CD14-positive monocyte (primary cell): ENCODE measurements around the gene RETREG3. TPM values are rescaled to one million over a fixed set of nuclear protein-coding genes. Genes with fewer than 3 reads are reported as not detected.
A peak's percentile ranks its signal among the peaks of the same experiment; 100 is the strongest.

Experiments
- DNase-seq, 3 donors: peaks; one replicate each; pipeline ENCODE4 v3.0.0-alpha.2; 2011 to 2022
- H2AFZ ChIP-seq: 2 replicates; pipeline ENCODE4 v1.6.0; 2012; ENCODE audit warnings: mild to moderate bottlenecking, low read depth, low read length, inconsistent platforms; ENCODE audit not compliant: insufficient read depth, poor library complexity, severe bottlenecking
- H3K27ac ChIP-seq, 2 donors: 1 replicate in 1 of 2; 2 replicates in 1 of 2; pipeline ENCODE4 v1.5.1; 2012 to 2013; ENCODE audit warnings: low read length in 2 of 2, control low read depth in 1 of 2, inconsistent platforms in 1 of 2, low read depth in 1 of 2, mild to moderate bottlenecking in 1 of 2
- H3K27me3 ChIP-seq, 2 donors: one replicate each; pipeline versions ENCODE4 v1.6.0 to v1.6.1; 2011 to 2013; ENCODE audit warnings: low read length in 2 of 2; ENCODE audit not compliant: control insufficient read depth in 2 of 2, insufficient read depth in 2 of 2
- H3K36me3 ChIP-seq, 2 donors: replicated peaks in 1 of 2; 1 replicate in 1 of 2; 2 replicates in 1 of 2; pipeline versions ENCODE4 v1.5.1 to v1.6.1; 2012 to 2013; ENCODE audit warnings: low read length in 2 of 2, control low read depth in 1 of 2, inconsistent platforms in 1 of 2, mild to moderate bottlenecking in 1 of 2; ENCODE audit not compliant: insufficient read depth in 2 of 2, control insufficient read depth in 1 of 2
- H3K4me1 ChIP-seq, 2 donors: 1 replicate in 1 of 2; 2 replicates in 1 of 2; pipeline versions ENCODE4 v1.5.1 to v1.6.1; 2012 to 2013; ENCODE audit warnings: low read length in 2 of 2, control low read depth in 1 of 2, inconsistent platforms in 1 of 2, mild to moderate bottlenecking in 1 of 2, moderate library complexity in 1 of 2; ENCODE audit not compliant: insufficient read depth in 2 of 2, control insufficient read depth in 1 of 2
- H3K4me2 ChIP-seq: replicated peaks from 2 replicates; pipeline ENCODE3; 2012; ENCODE audit warnings: low read length, moderate library complexity, mild to moderate bottlenecking; ENCODE audit not compliant: poor library complexity, severe bottlenecking; ENCODE audit errors: extremely low read depth
- H3K4me3 ChIP-seq, 3 experiments: fragments of 200-600 bp in 1 of 3; sonication (generic) in 1 of 3; replicated peaks in 1 of 3; 1 replicate in 2 of 3; 2 replicates in 1 of 3; pipeline ENCODE4 v1.5.1; 2011 to 2013; ENCODE audit warnings: low read length in 3 of 3, mild to moderate bottlenecking in 3 of 3, control low read depth in 2 of 3, low read depth in 2 of 3, inconsistent platforms in 1 of 3, moderate library complexity in 1 of 3
- H3K79me2 ChIP-seq: 2 replicates; pipeline ENCODE4 v1.6.0; 2012; ENCODE audit warnings: mild to moderate bottlenecking, control low read depth, inconsistent platforms, low read length, moderate library complexity; ENCODE audit not compliant: insufficient read depth
- H3K9ac ChIP-seq: 2 replicates; pipeline ENCODE4 v1.6.0; 2017; ENCODE audit warnings: low read length, mild to moderate bottlenecking; ENCODE audit not compliant: insufficient read depth, poor library complexity, severe bottlenecking
- H3K9me3 ChIP-seq, 2 donors: replicated peaks in 1 of 2; 1 replicate in 1 of 2; 2 replicates in 1 of 2; pipeline versions ENCODE4 v1.5.1 to v1.6.1; 2012 to 2013; ENCODE audit warnings: low read length in 2 of 2, control low read depth in 1 of 2; ENCODE audit not compliant: control insufficient read depth in 1 of 2, insufficient read depth in 1 of 2
- H4K20me1 ChIP-seq: 2 replicates; pipeline ENCODE4 v1.6.0; 2012; ENCODE audit warnings: mild to moderate bottlenecking, low read length, control low read depth, moderate library complexity; ENCODE audit not compliant: insufficient read depth
- H3K27ac Mint-ChIP-seq, 7 donors: one replicate each; pipeline ENCODE4 v1.8.0; 2020; ENCODE audit warnings: mild to moderate bottlenecking in 7 of 7, mixed read lengths in 7 of 7, moderate library complexity in 6 of 7, inconsistent platforms in 2 of 7
- H3K27me3 Mint-ChIP-seq, 3 donors: one replicate each; pipeline ENCODE4 v1.8.0; 2021 to 2022; ENCODE audit warnings: low read depth in 3 of 3, mild to moderate bottlenecking in 3 of 3, mixed read lengths in 3 of 3, moderate library complexity in 3 of 3, inconsistent platforms in 1 of 3
- H3K36me3 Mint-ChIP-seq, 2 donors: one replicate each; pipeline ENCODE4 v1.8.0; 2020; ENCODE audit warnings: mixed read lengths in 2 of 2, inconsistent platforms in 1 of 2, mild to moderate bottlenecking in 1 of 2
- H3K4me1 Mint-ChIP-seq: one replicate; pipeline ENCODE4 v1.8.0; 2020; ENCODE audit warnings: mild to moderate bottlenecking, mixed read lengths
- H3K4me3 Mint-ChIP-seq, 2 donors: one replicate each; pipeline ENCODE4 v1.8.0; 2020; ENCODE audit warnings: mild to moderate bottlenecking in 2 of 2, mixed read lengths in 2 of 2, moderate library complexity in 1 of 2
- H3K9me3 Mint-ChIP-seq, 7 donors: one replicate each; pipeline ENCODE4 v1.8.0; 2020 to 2022; ENCODE audit warnings: mixed read lengths in 7 of 7, mild to moderate bottlenecking in 6 of 7, moderate library complexity in 6 of 7, inconsistent platforms in 2 of 7
- WGBS: methylation state at CpG from one replicate; pipeline ENCODE4 v1.1.5; 2013; ENCODE audit warnings: missing lambda C conversion rate; ENCODE audit not compliant: insufficient coverage; 5-methylcytosine and 5-hydroxymethylcytosine counted together
- intact Hi-C, 2 donors: fragments of 100-400 bp; cut with micrococcal nuclease; formaldehyde crosslinking; loops; one replicate each; pipeline versions ENCODE4 v1.15.0 to v1.15.1; 2023
- polyA plus RNA-seq, 3 donors: library from polyadenylated mRNA; depleted of rRNA in 1 of 3; unstranded in 2 of 3; stranded (reverse) in 1 of 3; fragments of 300-500 nt in 2 of 3; fragments of >200 nt in 1 of 3; fragmentation: Illumina TruSeq in 2 of 3; gene quantifications; 1 replicate in 2 of 3; 2 replicates in 1 of 3; pipeline ENCODE4 v1.2.3, GENCODE V29; 2012 to 2021
- TF ChIP-seq, protein P1 (sequence below): fragments of 200-600 bp; IDR thresholded peaks from one replicate; pipeline ENCODE4 v1.8.0; 2022; ENCODE audit warnings: antibody characterized with exemption, mild to moderate bottlenecking

The RETREG3 gene
- polyA plus RNA-seq, 3 donors, result 34.0 to 69.9 (median 69.9) TPM

DNA sequence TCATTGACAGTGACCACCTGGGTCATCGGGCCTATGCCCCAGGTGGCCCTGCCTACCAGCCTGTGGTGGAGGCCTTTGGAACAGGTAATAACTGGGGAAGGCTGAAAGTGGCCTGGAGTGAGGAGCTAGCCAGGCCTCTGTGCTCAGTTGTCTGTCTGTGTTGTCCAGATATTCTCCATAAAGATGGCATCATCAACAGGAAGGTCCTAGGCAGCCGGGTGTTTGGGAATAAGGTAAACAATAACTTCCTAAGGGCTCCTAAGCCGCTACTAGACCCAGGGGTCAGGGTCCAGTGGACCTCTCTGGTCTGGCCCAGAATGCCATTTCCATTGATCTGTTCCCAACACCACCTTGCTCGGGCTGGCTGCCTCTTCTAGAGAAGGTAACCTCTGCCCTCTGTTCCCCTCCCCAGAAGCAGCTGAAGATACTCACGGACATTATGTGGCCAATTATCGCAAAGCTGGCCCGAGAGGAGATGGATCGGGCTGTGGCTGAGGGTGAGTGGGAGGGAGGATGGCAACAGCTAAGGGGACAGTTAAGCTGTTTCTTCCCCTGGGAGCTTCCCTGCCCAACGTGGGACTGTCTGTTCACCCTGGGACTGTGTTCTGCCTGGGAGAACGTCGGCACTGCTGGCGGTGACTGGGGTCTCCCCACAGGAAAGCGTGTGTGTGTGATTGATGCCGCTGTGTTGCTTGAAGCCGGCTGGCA lies 44.2 kb downstream of the RETREG3 start:
- Mint-ChIP-seq H3K4me3 (no peak overlapping the region), H3K4me1 (peaks cover 39% of the 10 kb centered on the region), H3K9me3 (peaks cover 0 to 3% (median 0%) of the 10 kb centered on the region in 7 donors), H3K27ac (peak overlapping the region in 3 of 7 donors; percentile 46 to 83 (median 59)), H3K36me3 (peaks cover 37 to 47% of the 10 kb centered on the region in 2 donors), H3K27me3 (peaks cover 0 to 5% (median 1%) of the 10 kb centered on the region in 3 donors)
- Histone ChIP-seq H3K4me3 (no peak overlapping the region), H2AFZ (no peak overlapping the region), H4K20me1 (peaks cover 46% of the 10 kb centered on the region), H3K27ac (peak overlapping the region in 1 of 2 donors; percentile 92), H3K4me2 (no peak overlapping the region), H3K9me3 (no peaks in the 10 kb centered on the region), H3K27me3 (no peaks in the 10 kb centered on the region), H3K4me1 (peaks cover 44 to 59% of the 10 kb centered on the region in 2 donors), H3K9ac (no peak overlapping the region), H3K79me2 (peaks cover 62% of the 10 kb centered on the region), H3K36me3 (peaks cover 36 to 44% of the 10 kb centered on the region in 2 donors)
- no peak for DNase-seq
- intact Hi-C loops, result loop anchor here (5.0 kb wide), 2 partner anchors 42 to 432 kb away; partner anchors contain the start of genes RETREG3 (in 1 of the 2), RPL27 (in 1 of the 2) and TUBG1 (in 1 of the 2)
- 97% methylated on average over 14 of the region's 15 CpGs for WGBS
- TF ChIP-seq, protein P1, sequence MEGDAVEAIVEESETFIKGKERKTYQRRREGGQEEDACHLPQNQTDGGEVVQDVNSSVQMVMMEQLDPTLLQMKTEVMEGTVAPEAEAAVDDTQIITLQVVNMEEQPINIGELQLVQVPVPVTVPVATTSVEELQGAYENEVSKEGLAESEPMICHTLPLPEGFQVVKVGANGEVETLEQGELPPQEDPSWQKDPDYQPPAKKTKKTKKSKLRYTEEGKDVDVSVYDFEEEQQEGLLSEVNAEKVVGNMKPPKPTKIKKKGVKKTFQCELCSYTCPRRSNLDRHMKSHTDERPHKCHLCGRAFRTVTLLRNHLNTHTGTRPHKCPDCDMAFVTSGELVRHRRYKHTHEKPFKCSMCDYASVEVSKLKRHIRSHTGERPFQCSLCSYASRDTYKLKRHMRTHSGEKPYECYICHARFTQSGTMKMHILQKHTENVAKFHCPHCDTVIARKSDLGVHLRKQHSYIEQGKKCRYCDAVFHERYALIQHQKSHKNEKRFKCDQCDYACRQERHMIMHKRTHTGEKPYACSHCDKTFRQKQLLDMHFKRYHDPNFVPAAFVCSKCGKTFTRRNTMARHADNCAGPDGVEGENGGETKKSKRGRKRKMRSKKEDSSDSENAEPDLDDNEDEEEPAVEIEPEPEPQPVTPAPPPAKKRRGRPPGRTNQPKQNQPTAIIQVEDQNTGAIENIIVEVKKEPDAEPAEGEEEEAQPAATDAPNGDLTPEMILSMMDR, result no peak

DNA sequence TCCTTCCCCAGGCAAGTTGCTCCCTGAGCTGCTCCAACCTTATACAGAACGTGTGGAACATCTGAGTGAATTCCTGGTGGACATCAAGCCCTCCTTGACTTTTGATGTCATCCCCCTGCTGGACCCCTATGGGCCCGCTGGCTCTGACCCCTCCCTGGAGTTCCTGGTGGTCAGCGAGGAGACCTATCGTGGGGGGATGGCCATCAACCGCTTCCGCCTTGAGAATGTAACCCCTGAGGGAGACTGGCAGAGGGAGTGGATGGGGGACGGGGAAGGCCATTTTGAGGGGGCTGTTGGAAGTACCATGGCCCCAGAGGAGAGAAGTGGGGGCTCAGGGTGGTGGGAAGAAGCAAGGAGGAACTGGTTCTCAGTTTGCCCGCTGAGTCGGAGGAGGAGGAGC lies 45.2 kb downstream of the RETREG3 start:
- Histone ChIP-seq H3K9me3 (no peaks in the 10 kb centered on the region), H3K79me2 (peaks cover 52% of the 10 kb centered on the region), H4K20me1 (peaks cover 36% of the 10 kb centered on the region), H3K4me1 (peaks cover 43 to 56% of the 10 kb centered on the region in 2 donors), H3K36me3 (peaks cover 26 to 34% of the 10 kb centered on the region in 2 donors), H3K27ac (peak overlapping the region in 1 of 2 donors; percentile 92), H3K4me2 (peak overlapping the region; percentile 100), H3K9ac (no peak overlapping the region), H3K27me3 (no peaks in the 10 kb centered on the region), H2AFZ (no peak overlapping the region), H3K4me3 (no peak overlapping the region)
- Mint-ChIP-seq H3K27ac (peak overlapping the region in 5 of 7 donors; percentile 61 to 91 (median 81)), H3K27me3 (peaks cover 0 to 7% (median 1%) of the 10 kb centered on the region in 3 donors), H3K36me3 (peaks cover 27 to 36% of the 10 kb centered on the region in 2 donors), H3K4me3 (no peak overlapping the region), H3K9me3 (peaks cover 0 to 3% (median 0%) of the 10 kb centered on the region in 7 donors), H3K4me1 (peaks cover 37% of the 10 kb centered on the region)
- intact Hi-C loops, result loop anchor here in 1 of 2 donors (2.0 kb wide), 1 partner anchor 13 kb away; the partner anchor contains the start of gene PSMC3IP
- DNase-seq, result no peak
- 93% methylated on average over 7 of the region's 9 CpGs for WGBS
- TF ChIP-seq, protein P1, result no peak
